IMR-90 (cell line): ENCODE results near the gene LCE1F. TPM values are rescaled to one million over a fixed set of nuclear protein-coding genes. Genes with fewer than 3 reads are reported as not detected.

Experiments used
- ATAC-seq: fragments of 200-7000 bp; cut with Tn5 transposase; 2 replicates; pipeline ENCODE4 v1.9.1; 2020; ENCODE audit warnings: low read depth, mild to moderate bottlenecking, moderate library complexity
- BruUV-seq: library from RNA; stranded (reverse); fragments of 400-500 nt; replicated peaks from 2 replicates; lab custom pipeline; 2021; lab: Mats Ljungman, UMichigan
- CTCF ChIA-PET: fragments of 300-600 bp; formaldehyde crosslinking; extraction: SDS; loops from one replicate; lab custom pipeline; 2021; ENCODE audit warnings: antibody characterized with exemption; lab: Yijun Ruan, JAX
- POLR2A ChIA-PET: fragments of 300-600 bp; sonication (Branson Sonifier 250); formaldehyde crosslinking; loops from one replicate; lab custom pipeline; 2022; ENCODE audit warnings: antibody characterized with exemption; ENCODE audit not compliant: unreplicated experiment; lab: Charles Lee
- DNase-seq: peaks from one replicate; pipeline ENCODE4 v3.0.0; 2013
- H2AFZ ChIP-seq: replicated peaks from 2 replicates; pipeline ENCODE3; 2013; ENCODE audit warnings: low read length, mild to moderate bottlenecking; ENCODE audit not compliant: poor library complexity
- H2AK5ac ChIP-seq: 2 replicates; pipeline ENCODE4 v1.6.1; 2013; ENCODE audit warnings: low read depth, low read length, inconsistent platforms
- H2AK9ac ChIP-seq: replicated peaks from 2 replicates; pipeline ENCODE3; 2013; ENCODE audit warnings: mild to moderate bottlenecking, low read depth, low read length, moderate library complexity; ENCODE audit not compliant: poor library complexity
- H2BK120ac ChIP-seq: 2 replicates; pipeline ENCODE4 v1.6.1; 2013; ENCODE audit warnings: low read depth, low read length, inconsistent platforms
- H2BK15ac ChIP-seq: 3 replicates; pipeline ENCODE4 v1.6.1; 2013; ENCODE audit warnings: low read depth, low read length, inconsistent platforms
- H2BK20ac ChIP-seq: 2 replicates; pipeline ENCODE4 v1.6.1; 2013; ENCODE audit warnings: low read depth, mild to moderate bottlenecking, inconsistent platforms, low read length, moderate library complexity
- H2BK5ac ChIP-seq: 2 replicates; pipeline ENCODE4 v1.6.1; 2013; ENCODE audit warnings: mild to moderate bottlenecking, low read depth, low read length, inconsistent platforms; ENCODE audit not compliant: poor library complexity, severe bottlenecking
- H3K14ac ChIP-seq: replicated peaks from 2 replicates; pipeline ENCODE4 v1.6.1; 2013; ENCODE audit warnings: low read depth, low read length, inconsistent platforms
- H3K18ac ChIP-seq: 2 replicates; pipeline ENCODE4 v1.6.1; 2013; ENCODE audit warnings: low read depth, low read length, control low read depth
- H3K23ac ChIP-seq: 2 replicates; pipeline ENCODE4 v1.6.1; 2013; ENCODE audit warnings: low read depth, low read length, inconsistent platforms
- H3K27ac ChIP-seq: 2 replicates; pipeline ENCODE4 v1.5.1; 2013; ENCODE audit warnings: mild to moderate bottlenecking, control low read depth, low read length; ENCODE audit not compliant: insufficient read depth
- H3K27me3 ChIP-seq: 2 replicates; pipeline ENCODE4 v1.6.1; 2013; ENCODE audit warnings: low read length; ENCODE audit not compliant: control insufficient read depth, insufficient read depth
- H3K36me3 ChIP-seq: 2 replicates; pipeline ENCODE4 v1.6.1; 2013; ENCODE audit warnings: low read length, mixed read lengths; ENCODE audit not compliant: control insufficient read depth, insufficient read depth
- H3K4ac ChIP-seq: 2 replicates; pipeline ENCODE4 v1.6.1; 2013; ENCODE audit warnings: low read depth, low read length, inconsistent platforms
- H3K4me1 ChIP-seq: 2 replicates; pipeline ENCODE4 v1.6.1; 2013; ENCODE audit warnings: low read length, mixed read lengths; ENCODE audit not compliant: control insufficient read depth, insufficient read depth
- H3K4me2 ChIP-seq: 2 replicates; pipeline ENCODE4 v1.6.1; 2013; ENCODE audit warnings: low read depth, mild to moderate bottlenecking, control low read depth, low read length, moderate library complexity
- H3K4me3 ChIP-seq: 2 replicates; pipeline ENCODE4 v1.5.1; 2013; ENCODE audit warnings: low read depth, mild to moderate bottlenecking, control low read depth, low read length, moderate library complexity; ENCODE audit not compliant: insufficient read depth
- H3K56ac ChIP-seq: 2 replicates; pipeline ENCODE4 v1.6.1; 2013; ENCODE audit warnings: low read length, inconsistent platforms; ENCODE audit not compliant: insufficient read depth; ENCODE audit errors: extremely low read depth
- H3K79me1 ChIP-seq, 2 experiments: 2 replicates each; pipeline ENCODE4 v1.6.1; 2013; ENCODE audit warnings: low read length in 2 of 2, inconsistent platforms in 1 of 2, low read depth in 1 of 2
- H3K9ac ChIP-seq: 2 replicates; pipeline ENCODE4 v1.6.1; 2013; ENCODE audit warnings: low read depth, low read length, control low read depth
- H3K9me1 ChIP-seq: 2 replicates; pipeline ENCODE4 v1.6.1; 2013; ENCODE audit warnings: low read length, inconsistent platforms; ENCODE audit not compliant: insufficient read depth
- H3K9me3 ChIP-seq: 2 replicates; pipeline ENCODE4 v1.6.1; 2013; ENCODE audit warnings: low read length; ENCODE audit not compliant: control insufficient read depth, insufficient read depth
- H4K20me1 ChIP-seq: 2 replicates; pipeline ENCODE4 v1.6.1; 2013; ENCODE audit warnings: low read length, inconsistent platforms; ENCODE audit not compliant: insufficient read depth
- H4K5ac ChIP-seq: 2 replicates; pipeline ENCODE4 v1.6.1; 2013; ENCODE audit warnings: mild to moderate bottlenecking, low read depth, low read length, control low read depth
- H4K8ac ChIP-seq, 2 experiments: 2 replicates each; pipeline ENCODE4 v1.6.1; 2013; ENCODE audit warnings: low read depth in 2 of 2, low read length in 2 of 2, control low read depth in 1 of 2, inconsistent platforms in 1 of 2
- H4K91ac ChIP-seq: 2 replicates; pipeline ENCODE4 v1.6.1; 2013; ENCODE audit warnings: low read depth, low read length, inconsistent platforms; ENCODE audit not compliant: insufficient read depth
- BHLHE40 ChIP-seq: fragments of 150-350 bp; IDR thresholded peaks from 2 replicates; pipeline ENCODE4 v1.6.1; 2016; ENCODE audit warnings: mild to moderate bottlenecking, low read depth, low read length
- MAFK ChIP-seq: IDR thresholded peaks from 2 replicates; pipeline ENCODE4 v1.6.1; 2012; ENCODE audit warnings: low read depth, low read length, improper control_type of control experiment
- MXI1 ChIP-seq: IDR thresholded peaks from 2 replicates; pipeline ENCODE4 v1.6.1; 2012; ENCODE audit warnings: low read depth, mild to moderate bottlenecking, low read length, moderate library complexity, borderline replicate concordance
- NFE2L2 ChIP-seq: fragments of 150-350 bp; IDR thresholded peaks from 2 replicates; pipeline ENCODE4 v1.6.1; 2016; ENCODE audit warnings: low read depth, mild to moderate bottlenecking, low read length
- POLR2A ChIP-seq: IDR thresholded peaks from 2 replicates; pipeline ENCODE4 v1.6.1; 2012; ENCODE audit warnings: mild to moderate bottlenecking, low read depth, low read length
- RAD21 ChIP-seq: IDR thresholded peaks from 2 replicates; pipeline ENCODE4 v1.6.1; 2012; ENCODE audit warnings: low read length, improper control_type of control experiment
- RCOR1 ChIP-seq: IDR thresholded peaks from 2 replicates; pipeline ENCODE4 v1.6.1; 2012; ENCODE audit warnings: mild to moderate bottlenecking, low read length, improper control_type of control experiment; ENCODE audit not compliant: insufficient replicate concordance
- WGBS, 2 experiments: methylation state at CpG; one replicate each; pipeline versions ENCODE4 v1.1.5 to v1.1.7; 2013; ENCODE audit warnings: missing lambda C conversion rate in 2 of 2; ENCODE audit not compliant: insufficient read length in 1 of 2; ENCODE audit errors: extremely low coverage in 2 of 2; 5-methylcytosine and 5-hydroxymethylcytosine counted together
- dilution Hi-C: fragments of 300-500 bp; cut with HindIII; formaldehyde crosslinking; loops from one replicate; pipeline ENCODE4 v1.14.3; 2018; ENCODE audit warnings: low sequenced_read_pairs; ENCODE audit not compliant: unreplicated experiment
- in situ Hi-C: fragments of 300-500 bp; cut with MboI; formaldehyde crosslinking; loops from 3 replicates; pipeline ENCODE4 v1.14.3; 2019; ENCODE audit warnings: low sequenced_read_pairs, inconsistent platforms, mixed read lengths
- intact Hi-C: fragments of 100-400 bp; cut with micrococcal nuclease; formaldehyde crosslinking; loops from 2 replicates; pipeline ENCODE4 v1.10.0; 2022
- polyA plus RNA-seq, 3 experiments: library from polyadenylated mRNA; depleted of rRNA; stranded (reverse); fragments of >200 nt; gene quantifications; 2 replicates each; pipeline ENCODE4 v1.2.3, GENCODE V29; 2012; ENCODE audit warnings: low replicate concordance in 1 of 3
- total RNA-seq: library from RNA; depleted of rRNA; stranded (reverse); fragments of >200 nt; gene quantifications from 2 replicates; pipeline ENCODE4 v1.2.3, GENCODE V29; 2012
- TF ChIP-seq, protein P1 (sequence below): fragments of 150-350 bp; IDR thresholded peaks from 2 replicates; pipeline ENCODE4 v1.6.1; 2017; ENCODE audit warnings: mild to moderate bottlenecking, antibody characterized with exemption, low read length, low read depth

Gene LCE1F
- total and polyA plus RNA-seq, 2 of the 4 experiments (the other 2 are of a cell fraction): not detected

GRCh38 chr1:152811050-152811449, 36.1 kb downstream of the LCE1F start:
- CTCF ChIA-PET: no interaction called here
- Histone ChIP-seq H4K8ac (no peak overlapping the region), H2BK5ac (no peak overlapping the region), H3K9ac (no peak overlapping the region), H3K27ac (no peak overlapping the region), H3K23ac (no peak overlapping the region), H3K9me3 (peaks cover 2% of the 10 kb centered on the region; the same call in 1 of the 2 replicates), H3K4me2 (no peak overlapping the region), H4K5ac (no peak overlapping the region), H4K91ac (no peak overlapping the region), H4K20me1 (no peaks in the 10 kb centered on the region), H3K56ac (no peak overlapping the region), H3K79me1 (no peaks in the 10 kb centered on the region), H2BK20ac (no peak overlapping the region), H3K9me1 (no peaks in the 10 kb centered on the region), H2AK5ac (no peak overlapping the region), H3K14ac (no peak overlapping the region), H3K18ac (no peak overlapping the region), H2BK15ac (no peak overlapping the region), H3K27me3 (no peaks in the 10 kb centered on the region), H3K4me1 (no peaks in the 10 kb centered on the region), H3K4ac (no peak overlapping the region), H2AFZ (no peak overlapping the region), H2BK120ac (no peak overlapping the region), H3K36me3 (no peaks in the 10 kb centered on the region), H2AK9ac (no peak overlapping the region), H3K4me3 (no peak overlapping the region)
- TF ChIP-seq, protein P1, sequence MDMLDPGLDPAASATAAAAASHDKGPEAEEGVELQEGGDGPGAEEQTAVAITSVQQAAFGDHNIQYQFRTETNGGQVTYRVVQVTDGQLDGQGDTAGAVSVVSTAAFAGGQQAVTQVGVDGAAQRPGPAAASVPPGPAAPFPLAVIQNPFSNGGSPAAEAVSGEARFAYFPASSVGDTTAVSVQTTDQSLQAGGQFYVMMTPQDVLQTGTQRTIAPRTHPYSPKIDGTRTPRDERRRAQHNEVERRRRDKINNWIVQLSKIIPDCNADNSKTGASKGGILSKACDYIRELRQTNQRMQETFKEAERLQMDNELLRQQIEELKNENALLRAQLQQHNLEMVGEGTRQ: no peak
- TF ChIP-seq POLR2A (no peak), MAFK (no peak), NFE2L2 (no peak), RCOR1 (no peak), BHLHE40 (no peak), MXI1 (no peak), RAD21 (no peak)
- in situ Hi-C loops: no loop called here
- ATAC-seq (no peak), DNase-seq (no peak)
- no CpG with 5 or more reads among the region's 2 CpGs for WGBS, 2 experiments
- dilution Hi-C loops: no loop called here
- no TSS peak for BruUV-seq
- intact Hi-C loops: no loop called here
- POLR2A ChIA-PET: no interaction called here
